GM20000 (cell line): ENCODE data around the gene AGAP1.
"Not testable (repeated sequence)": the region's sequence is repeated elsewhere in the genome, so short reads cannot be mapped to it uniquely, and the experiment has no call there.

Experiments used
- DNase-seq: peaks from one replicate; pipeline ENCODE4 v3.0.0; 2012; ENCODE audit warnings: low spot score
- TF ChIP-seq, protein P1 (sequence below): IDR thresholded peaks from 2 replicates; pipeline ENCODE4 v1.5.1; 2012; ENCODE audit warnings: mild to moderate bottlenecking, control low read depth; ENCODE audit errors: extremely low read depth, missing control alignments

The AGAP1 gene

DNA sequence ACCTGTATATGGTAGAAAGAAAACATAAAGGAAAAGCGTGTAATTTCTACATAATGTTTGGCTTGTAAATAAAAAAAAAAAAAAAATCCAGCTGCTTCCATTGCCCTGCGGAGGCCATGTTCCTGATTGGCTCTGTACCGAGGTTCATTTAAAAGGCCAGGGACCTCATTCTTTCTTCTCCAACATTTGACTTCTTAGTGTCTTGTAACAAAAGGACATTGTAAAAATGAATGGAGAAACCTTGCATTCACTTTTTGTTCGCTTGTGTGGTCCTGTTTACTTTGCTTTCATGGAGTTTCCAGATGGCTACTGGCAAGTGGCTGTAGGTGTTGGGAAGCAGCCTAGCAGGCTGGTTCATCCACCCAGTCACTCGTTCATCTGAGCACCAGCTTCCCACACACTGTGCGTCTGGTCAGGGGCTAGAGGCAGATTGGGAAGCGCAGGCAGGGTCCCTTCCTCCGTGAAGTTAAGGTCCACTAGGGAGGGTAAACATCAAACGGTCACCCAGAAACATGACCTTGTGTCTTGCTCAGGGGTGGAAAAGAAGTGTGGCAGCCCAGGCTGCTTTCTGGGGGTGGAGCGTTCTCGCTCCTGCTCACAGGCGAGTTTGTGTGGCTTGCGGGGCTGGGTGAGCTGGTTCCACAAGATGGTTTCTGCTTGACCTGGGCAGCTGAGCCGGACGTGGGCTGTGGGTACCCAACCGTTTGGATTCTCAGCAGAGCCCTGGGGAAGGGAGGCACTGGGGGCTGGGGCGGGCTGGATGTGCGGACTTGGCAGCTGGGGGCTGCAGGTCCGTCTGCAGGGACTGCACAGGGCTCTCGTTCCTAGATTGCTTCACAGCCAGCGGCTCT, 260.7 kb downstream of the AGAP1 start:
- TF ChIP-seq, protein P1, sequence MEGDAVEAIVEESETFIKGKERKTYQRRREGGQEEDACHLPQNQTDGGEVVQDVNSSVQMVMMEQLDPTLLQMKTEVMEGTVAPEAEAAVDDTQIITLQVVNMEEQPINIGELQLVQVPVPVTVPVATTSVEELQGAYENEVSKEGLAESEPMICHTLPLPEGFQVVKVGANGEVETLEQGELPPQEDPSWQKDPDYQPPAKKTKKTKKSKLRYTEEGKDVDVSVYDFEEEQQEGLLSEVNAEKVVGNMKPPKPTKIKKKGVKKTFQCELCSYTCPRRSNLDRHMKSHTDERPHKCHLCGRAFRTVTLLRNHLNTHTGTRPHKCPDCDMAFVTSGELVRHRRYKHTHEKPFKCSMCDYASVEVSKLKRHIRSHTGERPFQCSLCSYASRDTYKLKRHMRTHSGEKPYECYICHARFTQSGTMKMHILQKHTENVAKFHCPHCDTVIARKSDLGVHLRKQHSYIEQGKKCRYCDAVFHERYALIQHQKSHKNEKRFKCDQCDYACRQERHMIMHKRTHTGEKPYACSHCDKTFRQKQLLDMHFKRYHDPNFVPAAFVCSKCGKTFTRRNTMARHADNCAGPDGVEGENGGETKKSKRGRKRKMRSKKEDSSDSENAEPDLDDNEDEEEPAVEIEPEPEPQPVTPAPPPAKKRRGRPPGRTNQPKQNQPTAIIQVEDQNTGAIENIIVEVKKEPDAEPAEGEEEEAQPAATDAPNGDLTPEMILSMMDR = no peak
- DNase-seq = no peak

DNA sequence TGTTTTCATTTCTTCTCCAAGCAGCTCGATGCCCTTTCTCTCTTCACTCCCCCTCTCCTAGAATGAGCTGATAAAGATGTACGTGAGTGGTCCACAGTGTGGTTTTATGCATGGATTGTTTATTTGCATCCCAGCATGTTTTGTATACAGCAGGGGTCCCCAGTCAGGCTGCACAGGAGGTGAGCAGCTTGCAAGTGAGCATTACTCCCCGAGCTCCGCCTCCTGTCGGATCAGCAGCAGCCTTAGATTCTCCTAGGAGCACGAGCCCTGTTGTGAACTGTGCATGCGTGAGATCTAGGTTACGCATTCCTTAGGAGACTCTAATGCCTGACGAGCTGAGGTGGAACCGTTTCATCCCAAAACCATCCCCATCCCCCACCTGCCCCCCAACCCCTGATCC, 262.6 kb downstream of the AGAP1 start:
- no peak for DNase-seq
- TF ChIP-seq, protein P1 = no peak

- DNase-seq = no peak
- TF ChIP-seq, protein P1 = no peak
Observed at GRCh38 chr2:235757212-235757611, 263.4 kb downstream of the AGAP1 start.

DNA sequence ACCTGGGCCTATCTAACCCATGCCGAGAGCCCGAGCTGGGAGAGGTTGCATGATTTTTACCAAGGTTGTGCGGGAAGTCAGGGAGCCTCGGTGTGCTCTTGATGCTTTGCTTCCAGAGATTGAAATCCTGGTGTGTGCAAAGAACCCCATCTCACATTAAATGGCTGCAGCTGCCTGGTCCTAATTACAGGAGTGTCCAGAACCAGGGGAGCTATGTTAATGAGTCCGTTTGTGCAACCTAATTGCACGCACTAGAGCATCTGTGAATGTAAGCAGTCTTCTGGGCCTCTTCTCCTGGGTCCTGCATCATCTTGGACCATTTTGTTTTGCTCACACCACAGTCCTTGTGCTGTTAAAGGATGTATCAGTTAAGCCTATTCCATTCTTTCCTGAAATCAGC, 263.8 kb downstream of the AGAP1 start:
- no peak for DNase-seq
- TF ChIP-seq, protein P1 = no peak

DNA sequence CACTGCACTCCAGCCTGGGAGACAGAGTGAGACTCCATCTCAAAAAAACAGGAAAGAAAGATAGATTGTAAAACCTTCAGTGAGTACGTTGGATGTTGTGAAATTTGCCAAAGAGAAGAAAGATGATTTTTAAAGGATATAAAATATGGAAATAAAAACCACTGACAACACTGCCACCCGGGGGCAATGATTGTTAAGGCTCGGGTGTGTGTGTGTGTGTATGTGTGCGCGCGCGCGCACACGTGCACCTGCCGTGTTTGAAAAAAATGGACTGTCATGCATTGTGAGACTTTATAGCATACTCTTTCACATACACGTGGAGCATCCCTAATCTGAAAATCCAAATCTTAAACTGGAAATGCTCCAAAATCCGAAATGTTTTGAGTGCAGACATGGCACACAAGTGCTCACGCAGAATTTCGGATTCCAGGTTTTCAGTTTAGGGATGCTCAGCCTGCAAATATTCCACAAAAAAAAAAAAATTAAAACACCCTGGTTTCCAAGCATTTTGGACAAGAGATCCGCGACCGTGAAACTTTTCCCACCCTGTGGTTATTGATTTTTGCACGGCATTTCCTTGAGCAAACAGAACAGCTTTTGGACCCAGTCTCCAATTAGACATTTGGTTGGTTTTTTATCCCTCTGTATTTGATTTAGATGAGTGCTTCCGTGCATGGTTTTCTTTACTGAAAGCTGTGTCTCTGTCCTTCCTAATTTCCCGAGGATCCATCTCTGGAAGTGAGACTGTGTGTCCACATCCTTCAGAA, 269.2 kb downstream of the AGAP1 start:
- TF ChIP-seq, protein P1 = no peak
- DNase-seq = no peak

DNA sequence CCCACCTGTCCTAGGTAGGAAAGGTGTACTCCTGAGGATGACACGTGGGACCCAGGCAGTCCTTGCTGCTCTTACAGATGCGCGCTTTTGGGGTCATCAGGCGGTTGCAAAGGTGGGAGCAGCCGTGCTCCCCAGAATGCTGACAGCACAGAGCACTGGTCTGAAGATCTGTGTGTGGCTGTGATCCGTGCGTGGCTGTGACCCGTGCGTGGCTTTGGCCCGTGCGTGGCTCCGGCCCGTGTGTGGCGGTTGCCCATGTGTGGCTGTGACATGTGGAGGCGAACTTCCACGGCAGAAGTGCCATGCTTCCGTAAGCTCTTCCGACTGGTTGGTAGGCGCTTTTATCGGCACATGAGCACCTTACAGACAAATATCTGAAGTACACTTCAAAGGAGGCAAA, 270.0 kb downstream of the AGAP1 start:
- TF ChIP-seq, protein P1 = no peak
- DNase-seq = no peak

GRCh38 chr2:235764478-235764877, 270.6 kb downstream of the AGAP1 start:
- not testable (repeated sequence) for DNase-seq
